GM23338 (cell line): ENCODE data around the gene DLEU7.

Experiments
- CREB1 ChIP-seq: fragments of 250-450 bp; sonication (Bioruptor Pico); IDR thresholded peaks from 2 replicates; pipeline ENCODE4 v1.5.0; 2020; ENCODE audit warnings: low read depth, mild to moderate bottlenecking, moderate library complexity
- EZH2 ChIP-seq: fragments of 200-600 bp; sonication (generic); IDR thresholded peaks from one replicate; pipeline ENCODE4 v1.8.0; 2017; ENCODE audit warnings: antibody characterized with exemption, mild to moderate bottlenecking, low read depth; ENCODE audit not compliant: unreplicated experiment
- EZH2phosphoT487 ChIP-seq: fragments of 200-600 bp; sonication (generic); IDR thresholded peaks from one replicate; pipeline ENCODE4 v1.8.1; 2018; ENCODE audit warnings: antibody characterized with exemption; ENCODE audit not compliant: unreplicated experiment
- JUNB ChIP-seq: IDR thresholded peaks from one replicate; pipeline ENCODE4 v1.6.1; 2016; ENCODE audit warnings: antibody characterized with exemption; ENCODE audit not compliant: unreplicated experiment
- POLR2AphosphoS5 ChIP-seq: IDR thresholded peaks from 2 replicates; pipeline ENCODE4 v1.6.1; 2016; ENCODE audit warnings: antibody characterized with exemption, low read depth
- ZNF114 ChIP-seq: fragments of 250-450 bp; sonication (Bioruptor Pico); IDR thresholded peaks from 2 replicates; pipeline ENCODE4 v1.5.0; 2020; ENCODE audit warnings: mild to moderate bottlenecking, moderate library complexity
- TF ChIP-seq, protein P1 (sequence below), 2 experiments: fragments of 200-600 bp in 1 of 2; sonication (generic) in 1 of 2; conservative IDR thresholded peaks; 2 replicates each; pipeline versions ENCODE4 v1.5.1 to v1.6.1; 2016 to 2017; ENCODE audit warnings: antibody characterized with exemption in 2 of 2, low read depth in 2 of 2, mild to moderate bottlenecking in 2 of 2, moderate library complexity in 1 of 2
- TF ChIP-seq, protein P2 (sequence below): IDR thresholded peaks from one replicate; pipeline ENCODE4 v1.6.1; 2018; ENCODE audit warnings: antibody characterized with exemption; ENCODE audit not compliant: unreplicated experiment

DNA sequence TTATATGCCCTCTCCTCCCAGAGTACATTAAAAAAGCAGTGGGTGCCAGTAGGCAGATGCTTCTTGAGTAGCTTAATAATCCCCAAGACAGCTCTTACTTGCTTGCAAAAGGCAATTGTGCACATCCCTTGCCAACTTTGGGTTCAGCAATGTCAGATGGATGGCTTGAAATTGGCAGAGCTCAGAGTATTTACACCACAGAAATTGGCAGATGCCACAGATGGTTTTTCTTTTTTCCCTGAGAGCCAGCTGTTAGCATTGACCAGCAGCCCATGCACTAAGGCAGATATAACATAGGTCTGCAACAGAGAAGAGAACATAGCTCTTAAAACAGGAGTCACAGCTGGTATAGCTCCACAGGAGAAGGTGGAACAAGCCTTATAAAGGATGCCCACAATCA is 47.7 kb upstream of the DLEU7 start:
- TF ChIP-seq, protein P1, sequence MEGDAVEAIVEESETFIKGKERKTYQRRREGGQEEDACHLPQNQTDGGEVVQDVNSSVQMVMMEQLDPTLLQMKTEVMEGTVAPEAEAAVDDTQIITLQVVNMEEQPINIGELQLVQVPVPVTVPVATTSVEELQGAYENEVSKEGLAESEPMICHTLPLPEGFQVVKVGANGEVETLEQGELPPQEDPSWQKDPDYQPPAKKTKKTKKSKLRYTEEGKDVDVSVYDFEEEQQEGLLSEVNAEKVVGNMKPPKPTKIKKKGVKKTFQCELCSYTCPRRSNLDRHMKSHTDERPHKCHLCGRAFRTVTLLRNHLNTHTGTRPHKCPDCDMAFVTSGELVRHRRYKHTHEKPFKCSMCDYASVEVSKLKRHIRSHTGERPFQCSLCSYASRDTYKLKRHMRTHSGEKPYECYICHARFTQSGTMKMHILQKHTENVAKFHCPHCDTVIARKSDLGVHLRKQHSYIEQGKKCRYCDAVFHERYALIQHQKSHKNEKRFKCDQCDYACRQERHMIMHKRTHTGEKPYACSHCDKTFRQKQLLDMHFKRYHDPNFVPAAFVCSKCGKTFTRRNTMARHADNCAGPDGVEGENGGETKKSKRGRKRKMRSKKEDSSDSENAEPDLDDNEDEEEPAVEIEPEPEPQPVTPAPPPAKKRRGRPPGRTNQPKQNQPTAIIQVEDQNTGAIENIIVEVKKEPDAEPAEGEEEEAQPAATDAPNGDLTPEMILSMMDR (conservative IDR thresholded peaks at IDR 0.05; ENCODE audit: low read depth in 2 of 2) = no peak
- TF ChIP-seq POLR2AphosphoS5 (no peak), JUNB (no peak), EZH2 (no peak), CREB1 (no peak), EZH2phosphoT487 (no peak), ZNF114 (CRISPR knock-in tag) (no peak)
- TF ChIP-seq, protein P2, sequence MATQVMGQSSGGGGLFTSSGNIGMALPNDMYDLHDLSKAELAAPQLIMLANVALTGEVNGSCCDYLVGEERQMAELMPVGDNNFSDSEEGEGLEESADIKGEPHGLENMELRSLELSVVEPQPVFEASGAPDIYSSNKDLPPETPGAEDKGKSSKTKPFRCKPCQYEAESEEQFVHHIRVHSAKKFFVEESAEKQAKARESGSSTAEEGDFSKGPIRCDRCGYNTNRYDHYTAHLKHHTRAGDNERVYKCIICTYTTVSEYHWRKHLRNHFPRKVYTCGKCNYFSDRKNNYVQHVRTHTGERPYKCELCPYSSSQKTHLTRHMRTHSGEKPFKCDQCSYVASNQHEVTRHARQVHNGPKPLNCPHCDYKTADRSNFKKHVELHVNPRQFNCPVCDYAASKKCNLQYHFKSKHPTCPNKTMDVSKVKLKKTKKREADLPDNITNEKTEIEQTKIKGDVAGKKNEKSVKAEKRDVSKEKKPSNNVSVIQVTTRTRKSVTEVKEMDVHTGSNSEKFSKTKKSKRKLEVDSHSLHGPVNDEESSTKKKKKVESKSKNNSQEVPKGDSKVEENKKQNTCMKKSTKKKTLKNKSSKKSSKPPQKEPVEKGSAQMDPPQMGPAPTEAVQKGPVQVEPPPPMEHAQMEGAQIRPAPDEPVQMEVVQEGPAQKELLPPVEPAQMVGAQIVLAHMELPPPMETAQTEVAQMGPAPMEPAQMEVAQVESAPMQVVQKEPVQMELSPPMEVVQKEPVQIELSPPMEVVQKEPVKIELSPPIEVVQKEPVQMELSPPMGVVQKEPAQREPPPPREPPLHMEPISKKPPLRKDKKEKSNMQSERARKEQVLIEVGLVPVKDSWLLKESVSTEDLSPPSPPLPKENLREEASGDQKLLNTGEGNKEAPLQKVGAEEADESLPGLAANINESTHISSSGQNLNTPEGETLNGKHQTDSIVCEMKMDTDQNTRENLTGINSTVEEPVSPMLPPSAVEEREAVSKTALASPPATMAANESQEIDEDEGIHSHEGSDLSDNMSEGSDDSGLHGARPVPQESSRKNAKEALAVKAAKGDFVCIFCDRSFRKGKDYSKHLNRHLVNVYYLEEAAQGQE = no peak
